COLO668 (cell line): ENCODE data around the gene PPRC1.

ENCODE experiments used
- DNase-seq: peaks from one replicate; lab custom pipeline; 2025; ENCODE audit not compliant: unreplicated experiment; lab: John Stamatoyannopoulos, UW

The PPRC1 gene, protein sequence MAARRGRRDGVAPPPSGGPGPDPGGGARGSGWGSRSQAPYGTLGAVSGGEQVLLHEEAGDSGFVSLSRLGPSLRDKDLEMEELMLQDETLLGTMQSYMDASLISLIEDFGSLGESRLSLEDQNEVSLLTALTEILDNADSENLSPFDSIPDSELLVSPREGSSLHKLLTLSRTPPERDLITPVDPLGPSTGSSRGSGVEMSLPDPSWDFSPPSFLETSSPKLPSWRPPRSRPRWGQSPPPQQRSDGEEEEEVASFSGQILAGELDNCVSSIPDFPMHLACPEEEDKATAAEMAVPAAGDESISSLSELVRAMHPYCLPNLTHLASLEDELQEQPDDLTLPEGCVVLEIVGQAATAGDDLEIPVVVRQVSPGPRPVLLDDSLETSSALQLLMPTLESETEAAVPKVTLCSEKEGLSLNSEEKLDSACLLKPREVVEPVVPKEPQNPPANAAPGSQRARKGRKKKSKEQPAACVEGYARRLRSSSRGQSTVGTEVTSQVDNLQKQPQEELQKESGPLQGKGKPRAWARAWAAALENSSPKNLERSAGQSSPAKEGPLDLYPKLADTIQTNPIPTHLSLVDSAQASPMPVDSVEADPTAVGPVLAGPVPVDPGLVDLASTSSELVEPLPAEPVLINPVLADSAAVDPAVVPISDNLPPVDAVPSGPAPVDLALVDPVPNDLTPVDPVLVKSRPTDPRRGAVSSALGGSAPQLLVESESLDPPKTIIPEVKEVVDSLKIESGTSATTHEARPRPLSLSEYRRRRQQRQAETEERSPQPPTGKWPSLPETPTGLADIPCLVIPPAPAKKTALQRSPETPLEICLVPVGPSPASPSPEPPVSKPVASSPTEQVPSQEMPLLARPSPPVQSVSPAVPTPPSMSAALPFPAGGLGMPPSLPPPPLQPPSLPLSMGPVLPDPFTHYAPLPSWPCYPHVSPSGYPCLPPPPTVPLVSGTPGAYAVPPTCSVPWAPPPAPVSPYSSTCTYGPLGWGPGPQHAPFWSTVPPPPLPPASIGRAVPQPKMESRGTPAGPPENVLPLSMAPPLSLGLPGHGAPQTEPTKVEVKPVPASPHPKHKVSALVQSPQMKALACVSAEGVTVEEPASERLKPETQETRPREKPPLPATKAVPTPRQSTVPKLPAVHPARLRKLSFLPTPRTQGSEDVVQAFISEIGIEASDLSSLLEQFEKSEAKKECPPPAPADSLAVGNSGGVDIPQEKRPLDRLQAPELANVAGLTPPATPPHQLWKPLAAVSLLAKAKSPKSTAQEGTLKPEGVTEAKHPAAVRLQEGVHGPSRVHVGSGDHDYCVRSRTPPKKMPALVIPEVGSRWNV (N-terminal part only)

DNA sequence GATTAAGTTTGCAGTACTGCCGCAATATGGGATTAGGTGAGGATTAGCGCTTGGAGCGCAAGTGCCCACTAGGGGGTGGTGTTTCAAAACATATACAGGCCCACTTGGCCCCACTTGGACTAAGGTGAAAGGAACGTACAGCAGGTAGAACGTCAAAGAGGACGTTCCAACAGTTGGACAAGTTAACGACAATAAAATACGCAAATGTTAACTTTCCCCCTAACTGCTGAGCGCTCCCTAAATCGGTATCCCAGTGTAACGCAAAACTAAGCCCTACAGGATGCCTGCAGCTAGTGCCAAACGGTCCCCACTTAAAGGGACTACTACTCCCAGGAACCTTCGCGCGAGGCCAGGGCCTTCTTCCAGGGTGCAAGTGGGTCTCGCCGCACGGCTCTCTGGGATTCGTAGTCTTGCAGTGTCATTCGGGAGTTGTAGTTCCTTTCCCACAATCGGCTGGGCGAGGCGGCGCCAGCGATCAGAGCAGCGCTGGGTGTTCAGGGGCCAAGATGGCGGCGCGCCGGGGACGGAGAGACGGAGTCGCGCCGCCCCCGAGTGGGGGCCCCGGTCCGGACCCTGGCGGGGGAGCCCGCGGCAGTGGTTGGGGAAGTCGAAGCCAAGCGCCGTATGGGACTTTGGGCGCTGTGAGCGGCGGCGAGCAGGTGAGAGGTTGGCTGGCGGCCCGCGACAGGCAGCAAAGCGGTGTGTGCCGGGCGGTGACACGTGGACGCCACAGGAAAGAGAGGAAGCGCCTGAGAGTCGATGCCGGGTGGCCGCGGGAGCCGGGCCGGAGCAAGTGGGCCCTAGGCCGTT lies at the start of gene PPRC1:
TSS of gene PPRC1 (plus strand) at position 478 of the 810 bp plus-strand sequence. CDS start at position 507, 29 bp downstream.
- peak; percentile 94 for DNase-seq

DNA sequence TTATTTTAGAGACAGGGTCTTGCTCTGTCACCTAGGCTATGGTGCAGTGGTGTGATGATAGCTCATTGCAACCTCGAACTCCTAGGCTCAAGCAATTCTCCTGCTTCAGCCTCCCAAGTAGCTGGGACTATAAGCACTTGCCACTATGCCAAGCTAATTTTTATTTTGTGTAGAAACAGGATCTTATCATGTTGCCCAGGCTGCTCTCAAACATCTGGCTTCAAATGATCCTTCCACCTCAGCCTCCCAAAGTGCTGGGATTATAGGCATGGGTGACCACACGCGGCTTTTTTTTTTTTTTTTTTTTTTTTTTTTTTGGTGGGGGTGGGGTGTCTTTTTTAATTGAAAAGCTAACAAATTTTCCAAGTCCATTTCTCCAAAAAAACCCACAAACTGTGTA lies 49.3 kb upstream of the PPRC1 start:
- no peak for DNase-seq

DNA sequence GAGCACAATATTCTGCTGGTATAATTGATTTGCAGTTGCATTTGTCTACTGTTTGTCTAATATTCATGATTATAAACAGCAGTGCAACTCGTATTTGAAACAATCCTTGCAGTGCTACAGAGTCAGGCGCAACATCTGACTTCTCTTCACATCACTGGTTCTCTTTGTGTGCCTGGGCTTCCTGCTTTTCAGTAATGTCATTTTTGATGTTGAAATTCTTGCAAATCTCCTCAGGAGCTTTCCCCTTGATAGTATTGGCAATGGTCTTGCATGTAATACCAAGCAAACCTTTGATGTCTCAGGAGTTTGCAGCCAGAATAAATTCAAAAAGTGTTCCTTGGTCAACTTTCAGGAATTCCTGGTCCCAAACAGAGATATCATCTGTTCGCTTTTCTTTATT lies 47.5 kb upstream of the PPRC1 start:
- DNase-seq = no peak

DNA sequence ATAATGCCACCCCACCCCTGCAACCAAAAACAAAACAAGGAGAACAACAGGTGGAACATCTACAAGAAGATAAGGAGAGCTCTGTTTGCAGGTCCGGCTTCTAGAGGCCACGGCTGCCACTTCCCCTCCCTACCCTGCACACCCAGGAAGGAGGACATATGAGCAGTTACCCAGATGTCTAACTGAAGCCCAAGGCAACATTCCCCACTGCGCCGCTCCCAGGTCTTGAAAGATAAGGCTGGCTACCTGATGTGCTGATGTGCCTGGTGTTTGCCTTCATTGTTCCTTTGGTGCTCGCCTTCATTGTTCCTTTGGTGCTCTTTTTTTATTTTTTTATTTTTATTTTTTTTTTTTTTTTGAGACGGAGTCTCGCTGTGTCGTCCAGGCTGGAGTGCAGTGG lies 46.6 kb upstream of the PPRC1 start:
- DNase-seq = no peak

DNA sequence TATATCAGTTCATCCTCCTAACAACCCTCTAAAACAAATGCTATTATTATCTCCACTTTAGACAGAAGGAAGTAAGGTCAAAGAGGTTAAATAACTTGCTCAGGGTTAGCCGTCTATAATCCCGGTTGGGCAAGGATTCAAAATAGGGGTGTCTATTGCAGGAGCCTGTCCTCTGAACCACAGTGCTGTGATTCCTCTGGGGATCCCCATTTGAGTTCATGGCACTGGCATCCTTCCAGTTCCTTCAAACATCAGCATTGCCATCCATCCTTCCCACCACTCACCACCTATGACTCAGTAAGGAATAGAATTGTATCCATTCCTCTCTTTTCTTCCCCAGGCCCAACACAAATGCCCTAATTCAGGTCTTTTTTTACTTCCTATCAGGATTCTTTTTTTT lies 42.1 kb upstream of the PPRC1 start:
- DNase-seq = no peak

DNA sequence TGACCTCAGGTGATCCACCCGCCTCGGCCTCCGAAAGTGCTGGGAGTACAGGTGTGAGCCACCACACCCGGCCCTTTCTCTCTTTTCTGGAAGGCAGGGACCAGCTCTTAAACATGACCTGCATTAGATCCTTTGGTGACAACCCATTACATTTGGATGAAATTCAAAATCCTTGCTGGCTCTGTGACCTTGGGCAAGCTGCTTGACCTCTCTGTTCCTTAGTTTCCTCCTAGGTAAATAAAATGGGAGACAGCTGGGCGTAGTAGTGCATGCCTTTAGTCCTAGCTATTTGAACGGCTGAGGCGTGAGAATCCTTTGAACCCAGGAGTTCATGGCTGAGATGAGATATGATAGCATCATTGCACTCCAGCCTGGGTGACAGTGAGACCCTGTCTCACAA lies 36.4 kb upstream of the PPRC1 start:
- no peak for DNase-seq

DNA sequence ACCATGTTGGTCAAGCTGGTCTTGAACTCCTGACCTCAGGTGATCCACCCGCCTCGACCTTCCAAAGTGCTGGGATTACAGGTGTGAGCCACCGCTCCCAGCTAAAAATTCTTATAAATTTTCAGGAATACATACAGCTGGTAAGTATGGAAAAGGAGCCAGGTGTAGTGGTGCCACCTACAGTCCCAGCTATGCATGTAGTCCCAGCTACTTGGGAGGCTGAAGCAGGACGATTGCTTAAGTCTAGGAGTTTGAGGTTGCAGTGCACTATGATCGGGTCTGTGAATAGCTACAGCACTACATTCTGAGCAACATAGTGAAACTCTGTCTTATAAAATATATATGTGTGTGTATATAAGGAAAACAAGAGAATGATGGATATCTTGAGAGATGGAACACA lies 31.7 kb upstream of the PPRC1 start:
- DNase-seq = no peak

DNA sequence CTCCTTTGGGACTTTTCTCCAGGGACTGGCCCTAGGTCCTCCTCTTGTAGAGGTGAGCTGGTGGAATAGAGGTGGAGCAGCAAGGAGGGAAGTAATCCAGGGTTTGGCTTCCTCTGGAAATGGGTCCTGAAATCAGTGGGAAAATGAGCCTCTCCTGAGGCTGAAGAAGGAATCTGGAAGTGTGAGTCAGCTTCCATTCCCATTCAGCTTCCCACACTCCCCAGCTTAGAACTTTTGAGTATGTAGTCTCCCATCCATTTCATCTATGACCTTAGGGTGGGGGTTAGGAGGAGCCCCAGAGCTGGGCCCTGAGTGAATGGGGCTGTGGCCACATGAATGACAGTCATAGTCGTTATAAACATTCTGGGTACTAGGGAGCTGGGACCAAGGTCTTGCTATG lies 30.4 kb upstream of the PPRC1 start:
- no peak for DNase-seq

DNA sequence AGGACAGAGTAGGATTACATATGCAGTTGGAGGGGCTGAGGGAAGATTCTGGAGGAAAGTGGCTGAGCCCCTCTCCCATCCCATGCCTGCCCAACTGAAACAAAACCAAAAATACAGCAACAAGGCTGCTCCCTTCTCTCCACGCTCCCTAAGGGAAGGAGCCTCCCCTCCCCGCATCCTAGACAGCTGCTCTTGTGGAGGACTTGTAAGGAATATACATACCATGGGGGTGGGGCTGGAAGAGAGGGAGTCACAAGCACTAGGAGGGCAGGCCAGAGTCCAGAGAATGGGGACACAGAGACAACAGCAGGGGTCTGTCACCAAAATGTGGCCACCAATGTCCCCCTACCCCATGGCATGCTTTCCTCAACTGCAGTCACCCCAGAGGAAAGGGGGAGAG lies 25.8 kb upstream of the PPRC1 start:
- no peak for DNase-seq

DNA sequence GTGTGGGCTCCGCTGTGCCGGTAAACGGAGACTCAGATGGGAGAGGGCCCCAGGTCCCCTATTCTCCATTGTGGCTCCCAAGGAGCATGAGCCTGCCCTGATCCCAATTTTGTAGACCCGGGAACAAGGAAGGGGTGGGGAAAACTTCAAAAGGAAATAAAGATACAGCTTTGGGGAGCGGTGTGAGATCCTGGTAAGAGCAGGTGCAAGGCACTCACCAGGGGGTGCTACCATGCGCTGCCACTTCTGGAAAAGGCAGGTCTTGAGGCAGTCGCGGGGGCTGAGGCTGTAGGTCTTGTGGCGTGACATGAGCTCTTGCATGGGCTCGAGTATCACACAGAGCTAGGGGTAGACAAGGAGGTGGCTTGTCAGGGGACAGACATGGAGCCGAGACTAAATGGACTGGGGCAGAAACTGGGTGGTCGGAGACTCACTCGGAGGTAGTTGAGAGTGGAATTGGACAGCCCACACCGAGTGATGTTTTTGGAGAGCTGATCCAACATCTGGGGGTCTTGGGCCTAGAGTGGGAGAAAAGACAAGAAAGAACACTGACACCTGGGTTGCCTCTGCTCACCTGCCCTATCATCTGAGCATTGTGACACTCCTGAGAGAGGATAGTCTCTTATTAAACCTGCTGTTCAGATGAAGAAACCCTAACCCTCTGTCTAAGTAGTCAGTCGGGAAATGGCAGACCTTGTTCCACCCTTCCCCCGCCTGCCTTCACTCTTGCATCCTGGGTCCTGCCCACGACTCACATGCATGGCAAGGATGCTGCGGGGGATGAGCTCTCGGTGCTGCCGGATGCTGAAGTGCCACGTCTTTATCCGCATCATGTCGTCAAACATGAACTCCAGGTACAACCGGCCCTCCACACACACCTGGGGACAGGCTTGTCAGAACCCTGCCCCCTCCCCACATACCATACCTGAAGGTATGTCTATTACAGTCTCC lies 23.4 kb upstream of the PPRC1 start:
- DNase-seq = no peak

DNA sequence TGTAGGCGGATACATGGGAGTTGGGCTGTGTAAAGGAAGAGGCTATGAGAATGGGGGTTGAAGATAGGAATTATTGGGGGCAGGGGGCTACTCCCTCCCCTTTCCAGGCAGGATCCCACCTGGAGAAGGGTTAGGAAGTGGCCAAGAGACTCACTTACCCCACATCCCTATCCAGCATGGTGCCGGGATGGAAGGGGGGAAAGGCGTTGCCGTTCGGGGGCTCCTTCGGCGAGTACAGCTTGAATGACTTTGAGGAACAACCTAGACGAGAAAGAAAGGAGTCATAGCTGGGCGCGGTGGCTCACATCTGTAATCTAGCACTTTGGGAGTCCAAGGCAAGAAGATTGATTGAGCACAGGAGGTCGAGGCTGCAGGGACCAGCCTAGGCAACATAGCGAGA lies 21.6 kb upstream of the PPRC1 start:
- no peak for DNase-seq

DNA sequence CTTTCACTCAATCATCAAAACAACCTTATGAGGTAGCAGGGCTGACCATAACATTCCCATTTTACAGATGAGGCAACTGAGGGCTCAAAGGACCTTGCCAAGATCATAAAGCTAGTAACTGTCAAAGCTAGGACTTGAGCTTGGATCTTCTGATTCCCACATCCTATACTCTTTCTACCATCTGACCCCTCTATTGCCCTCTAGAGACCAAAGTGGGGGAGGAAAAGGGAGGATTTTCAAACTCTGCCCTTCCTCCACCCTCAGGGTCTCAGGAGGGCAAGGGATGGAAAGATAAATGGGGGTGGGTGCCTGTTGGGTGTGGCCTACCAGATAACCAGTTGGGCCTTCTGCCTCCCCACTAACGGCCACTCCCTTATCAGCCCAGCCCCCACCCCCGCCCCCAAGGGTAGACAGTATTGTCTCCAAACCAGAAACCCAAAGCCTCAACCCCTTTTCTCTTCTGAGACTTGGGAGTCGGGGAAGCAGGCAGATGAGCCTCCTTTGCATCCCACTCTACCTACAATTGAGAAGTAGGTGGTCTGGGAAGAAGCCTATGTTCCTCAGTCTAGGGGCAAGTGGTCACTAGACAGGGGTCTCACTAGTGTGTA lies 20.5 kb upstream of the PPRC1 start:
- no peak for DNase-seq

DNA sequence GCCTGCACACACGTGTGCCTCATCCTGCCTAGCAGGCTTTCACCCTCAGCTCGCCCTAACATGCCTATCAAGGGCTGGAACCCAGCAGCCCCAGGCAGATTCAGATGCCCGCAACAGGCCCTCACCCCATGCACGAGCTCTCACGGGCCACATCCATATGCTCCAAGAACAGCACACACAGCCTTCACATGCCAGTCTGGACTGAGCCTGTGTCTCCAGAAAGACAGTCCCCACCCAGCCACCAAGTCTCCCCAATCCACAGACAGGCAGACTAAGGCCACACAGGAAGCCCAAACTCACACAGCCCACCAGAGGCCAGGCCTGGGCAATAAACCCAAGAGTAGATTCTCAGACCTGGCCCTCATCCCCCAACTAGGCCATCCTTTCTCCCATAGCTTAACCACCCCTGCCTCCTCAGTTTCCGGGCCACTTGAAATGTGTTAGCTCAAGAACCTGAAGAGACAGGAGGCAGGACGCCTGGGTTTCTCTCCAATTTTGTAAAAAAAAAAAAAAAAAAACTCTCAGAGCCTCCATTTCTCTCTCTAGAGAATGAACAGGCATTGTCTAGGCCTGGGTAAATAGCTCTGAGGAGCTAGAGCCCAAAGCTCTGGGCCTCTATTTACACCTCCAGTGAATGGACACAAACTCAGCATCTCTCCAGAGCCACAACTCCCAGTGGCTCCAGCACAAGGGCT lies 19.4 kb upstream of the PPRC1 start:
- no peak for DNase-seq

DNA sequence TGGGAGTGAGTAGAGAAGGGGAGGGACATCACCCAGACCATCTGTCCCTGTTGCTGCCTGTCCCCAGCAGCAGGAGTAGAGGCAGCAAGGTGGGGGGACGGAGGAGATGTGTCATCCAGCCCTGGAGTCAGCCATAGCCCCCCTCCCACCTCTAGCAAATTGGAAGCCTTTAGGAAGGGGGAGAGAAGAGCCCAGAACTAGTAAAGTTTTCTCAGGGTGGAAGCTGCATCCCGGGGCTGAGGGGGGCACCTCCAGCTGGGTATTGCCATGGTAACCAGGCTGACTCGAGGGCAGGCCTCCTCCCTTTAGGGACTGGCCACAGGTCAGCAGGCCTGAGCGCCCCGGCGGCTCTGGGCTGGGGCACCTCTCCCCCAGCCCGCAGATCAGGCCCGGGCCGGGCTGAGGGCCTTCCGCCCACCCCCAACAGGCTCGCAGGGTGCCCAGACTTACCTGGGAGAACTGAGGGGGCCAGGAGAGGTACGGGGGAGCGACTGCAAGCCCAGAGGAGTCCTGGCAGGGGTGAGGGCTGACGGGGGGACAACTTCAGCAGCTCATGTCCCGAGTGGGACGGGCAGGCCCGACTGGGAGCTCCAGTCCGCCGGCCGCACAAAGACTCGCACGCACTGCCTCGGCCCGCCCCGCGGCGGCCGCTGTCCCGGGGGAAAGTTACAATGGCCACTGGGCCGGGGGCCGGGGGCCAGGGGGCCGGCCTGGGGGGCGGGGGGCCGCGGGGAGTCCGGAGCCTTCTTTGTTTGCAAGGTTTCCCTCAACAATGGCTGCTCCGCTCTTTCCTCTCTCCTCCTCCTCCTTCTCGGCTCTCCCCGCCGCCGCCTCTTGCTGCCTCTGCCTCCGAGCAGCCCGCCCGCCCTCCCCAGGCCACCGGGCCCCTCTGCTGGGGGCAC lies 18.6 kb upstream of the PPRC1 start:
- peak; percentile 22 for DNase-seq

DNA sequence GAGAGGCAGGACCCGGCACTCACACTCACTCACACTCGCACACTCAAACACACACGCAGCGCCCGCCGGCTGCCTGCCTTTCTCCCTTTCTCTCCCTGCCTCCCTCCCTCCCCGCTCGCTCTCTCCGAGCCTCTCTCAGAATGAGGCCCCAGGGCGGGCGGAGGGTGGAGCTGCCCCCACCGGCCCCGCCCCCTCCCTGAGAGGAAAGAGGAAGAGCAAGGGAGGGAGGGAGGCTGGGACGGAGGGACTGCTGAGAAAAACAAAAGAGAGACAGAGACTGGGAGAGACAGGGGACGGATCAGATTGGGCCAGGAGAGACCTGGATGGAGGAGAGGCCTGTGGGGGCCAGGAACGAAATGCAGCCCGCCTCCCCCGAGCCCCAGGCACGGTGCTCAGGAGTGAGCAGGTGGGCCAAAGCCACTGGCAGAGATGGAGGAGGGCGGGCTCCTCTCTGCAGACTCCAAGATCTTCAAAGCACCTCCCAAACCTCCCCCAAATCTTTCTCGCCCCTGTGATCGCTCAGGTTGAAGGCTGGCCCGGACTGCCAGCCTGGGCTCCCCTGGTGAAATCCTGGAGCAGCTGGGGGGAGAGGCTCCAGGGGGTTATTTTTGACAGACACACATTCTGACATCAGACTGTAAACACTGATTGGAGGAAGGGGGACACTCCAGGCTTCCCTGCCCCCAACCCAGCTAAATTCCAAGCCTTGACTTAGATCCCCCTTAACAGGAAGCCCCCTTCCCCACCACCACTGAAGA lies 17.8 kb upstream of the PPRC1 start:
- peak; percentile 86 for DNase-seq

DNA sequence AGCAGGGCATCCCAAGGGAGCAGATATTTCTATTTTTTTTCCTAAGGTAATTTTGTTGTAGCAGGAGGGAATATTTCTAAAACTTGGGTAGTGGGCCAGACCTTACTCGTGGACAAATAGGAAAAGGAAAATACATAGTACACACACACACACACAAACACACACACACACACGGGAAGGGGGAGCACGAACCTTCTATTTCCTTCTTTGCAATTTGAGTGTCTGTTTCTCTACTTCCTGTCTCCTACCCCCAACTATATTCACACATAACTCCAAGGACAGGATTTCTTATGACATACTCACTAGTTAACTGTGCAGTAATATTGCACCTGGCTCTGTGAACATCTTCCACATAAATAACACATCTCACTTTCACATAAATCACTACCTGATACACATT lies 17.1 kb upstream of the PPRC1 start:
- DNase-seq = no peak

DNA sequence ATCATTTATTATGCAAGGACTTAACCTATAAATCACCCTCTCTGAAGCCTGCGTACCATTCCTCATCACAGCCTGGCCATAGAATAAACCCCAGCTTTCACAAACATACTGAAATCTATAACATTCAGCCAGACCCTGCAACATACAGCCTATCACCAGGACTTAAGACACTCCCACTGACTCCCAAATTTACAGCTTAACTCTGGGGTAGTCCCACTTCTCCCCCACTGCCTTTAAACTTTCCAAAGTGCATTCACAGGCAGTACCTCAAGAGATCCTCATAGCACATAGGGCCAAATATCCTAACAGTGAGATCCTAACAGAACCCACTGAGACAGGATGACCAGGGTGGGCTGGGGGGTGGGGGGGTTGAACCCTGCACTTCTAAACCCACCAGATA lies 16.2 kb upstream of the PPRC1 start:
- no peak for DNase-seq
